ENCODE data around the gene SRRM5. TPM values are rescaled to one million over a fixed set of nuclear protein-coding genes. Genes with fewer than 3 reads are reported as not detected.
"Not testable (repeated sequence)": the region's sequence is repeated elsewhere in the genome, so short reads cannot be mapped to it uniquely, and the experiment has no call there.

Gene SRRM5
- total RNA-seq, 1 experiment from 2014 or later: 0.12 TPM

DNA sequence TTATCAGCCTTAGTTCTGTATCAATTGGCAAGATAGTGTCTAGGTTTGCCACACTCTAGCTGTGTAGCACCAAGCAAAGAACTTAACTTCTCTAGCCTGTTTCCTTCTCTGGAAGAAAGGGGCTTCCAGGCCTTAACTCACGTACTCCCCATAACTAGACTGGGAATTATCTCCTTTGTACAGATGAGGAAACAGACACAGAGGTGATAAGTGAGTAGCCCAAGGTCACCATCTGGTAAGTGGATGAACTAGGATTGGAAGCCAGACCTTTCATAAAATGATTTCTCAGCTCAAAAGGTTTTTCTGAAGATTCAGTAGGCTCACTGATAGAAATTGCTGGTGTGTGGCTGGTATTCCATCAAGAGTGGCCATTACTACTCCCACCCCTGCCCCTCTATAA is 4.4 kb downstream of the SRRM5 start:
- DNase-seq (ENCODE audit: low read depth): no peak

DNA sequence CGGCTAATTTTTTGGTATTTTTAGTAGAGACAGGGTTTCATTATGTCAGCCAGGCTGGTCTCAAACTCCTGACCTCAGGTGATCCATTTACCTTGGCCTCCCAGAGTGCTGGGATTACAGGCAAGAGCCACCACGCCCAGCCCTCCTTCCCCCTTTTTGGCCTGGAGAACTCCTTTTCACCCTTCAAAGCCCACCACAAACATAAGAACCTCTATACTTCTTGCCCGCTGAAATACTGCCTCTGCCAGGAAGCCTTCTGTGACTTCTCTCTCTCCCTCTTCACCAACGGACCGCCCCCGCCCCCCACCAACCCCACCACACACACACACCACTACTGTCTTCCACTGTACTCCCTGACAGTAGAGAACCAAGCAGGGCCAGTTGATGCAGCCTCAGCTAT is 5.1 kb downstream of the SRRM5 start:
- no peak for DNase-seq (ENCODE audit: low read depth)

DNA sequence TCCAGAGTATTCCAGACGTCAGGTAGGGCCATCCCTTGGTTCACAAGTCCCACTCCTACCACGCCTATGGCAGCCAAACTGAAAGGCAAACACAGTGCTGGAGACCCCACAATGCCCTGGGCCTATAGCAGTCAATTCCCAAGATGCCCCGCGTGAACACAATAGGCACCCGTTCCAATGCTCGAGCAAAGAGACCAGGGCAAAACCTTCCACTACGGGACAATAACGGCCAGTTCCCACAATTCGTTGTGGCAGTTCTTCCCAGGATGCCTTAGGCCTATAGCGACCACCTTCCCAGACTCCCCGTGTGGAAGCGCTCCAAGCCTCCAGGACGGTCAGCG is 7.0 kb downstream of the SRRM5 start:
- peak; percentile 49 for DNase-seq (ENCODE audit: low read depth)

DNA sequence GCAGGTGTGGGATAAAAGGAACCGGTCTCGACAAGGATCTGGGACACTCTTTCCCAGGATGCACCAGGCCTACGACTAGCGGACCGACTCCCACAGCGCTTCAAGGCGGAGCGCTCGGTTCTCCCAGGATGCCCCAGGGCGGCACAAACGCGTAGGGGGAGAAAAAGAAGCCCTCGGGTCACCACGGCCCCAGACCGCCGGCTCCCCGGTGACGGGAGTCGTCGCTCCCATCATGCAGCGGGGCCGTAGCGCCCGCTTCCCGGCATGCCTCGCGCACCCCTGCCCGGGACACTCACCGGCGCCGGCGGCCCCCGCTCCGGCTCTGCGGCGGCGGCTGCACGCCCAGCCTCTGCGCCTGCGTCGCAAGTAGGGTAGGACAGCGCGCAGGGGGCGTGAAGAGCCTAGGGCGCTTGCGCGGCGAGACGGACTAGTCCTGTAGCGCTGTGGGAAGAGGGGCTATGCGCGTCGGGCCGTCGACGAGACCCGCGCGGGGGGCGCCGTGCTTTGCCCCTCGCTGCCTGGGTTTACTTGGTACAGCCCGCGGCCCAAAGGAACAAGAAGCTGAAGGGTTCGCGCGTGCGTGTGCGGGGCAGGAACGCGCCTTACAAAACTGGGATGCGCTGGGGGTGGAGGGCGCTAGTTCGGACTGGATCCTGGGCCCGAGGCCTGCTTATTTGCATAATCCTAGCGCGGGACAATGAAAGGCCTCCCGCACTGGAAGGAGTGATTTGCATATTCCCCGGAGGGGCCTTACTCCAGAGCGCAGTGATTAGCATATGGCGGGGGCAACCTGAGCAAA is 7.6 kb downstream of the SRRM5 start, which contains the start of gene ZNF428:
ZNF428 (minus strand) TSS at position 368 of the 799 bp plus-strand sequence. CDS start 5,325 bp downstream, outside the sequence.
- peak; percentile 92 for DNase-seq (ENCODE audit: low read depth)

DNA sequence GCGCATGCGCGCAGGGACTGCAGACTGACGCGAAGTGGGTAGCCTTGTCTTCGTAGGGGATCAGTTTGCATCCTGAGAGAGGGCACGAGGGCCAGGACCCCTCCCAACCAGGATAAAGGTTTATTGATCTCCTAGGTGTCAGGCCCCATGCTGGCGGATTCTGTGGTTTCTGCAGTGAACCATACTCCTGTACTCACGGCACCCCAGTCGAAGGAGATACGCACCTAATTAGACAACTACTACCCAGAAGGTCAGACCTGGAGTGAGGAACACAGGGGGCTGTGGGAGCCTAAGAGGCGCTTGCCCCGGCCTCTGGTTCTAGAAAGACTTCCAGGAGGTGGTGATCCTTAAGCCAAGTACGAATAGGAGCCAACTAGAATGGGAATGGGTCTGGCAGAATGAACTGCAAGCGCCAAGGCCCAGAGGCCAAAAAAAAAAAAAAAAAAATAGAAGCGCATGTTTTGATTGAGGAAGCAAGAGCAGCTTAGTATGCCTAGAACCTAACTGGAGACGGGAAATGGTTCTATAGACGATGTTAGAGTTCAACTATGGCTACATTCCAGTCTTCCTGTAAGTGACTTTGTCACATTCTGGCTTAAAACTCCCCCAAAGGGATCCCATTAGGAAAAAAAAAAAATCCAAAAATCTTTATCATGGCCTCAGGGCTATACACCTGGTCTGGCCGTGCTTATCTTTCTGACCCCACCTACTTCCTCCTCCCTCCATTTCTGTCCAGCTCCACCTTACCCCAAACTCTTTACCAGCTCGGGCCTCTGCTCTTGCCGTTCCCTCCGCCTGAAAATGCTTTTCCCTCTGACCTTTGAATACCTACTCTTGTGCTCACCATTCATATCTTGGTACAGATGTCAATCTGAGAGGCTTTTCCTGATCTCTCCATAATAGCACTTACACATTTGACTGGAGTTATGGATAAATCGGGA is 8.4 kb downstream of the SRRM5 start:
- peak; percentile 26 for DNase-seq (ENCODE audit: low read depth)

DNA sequence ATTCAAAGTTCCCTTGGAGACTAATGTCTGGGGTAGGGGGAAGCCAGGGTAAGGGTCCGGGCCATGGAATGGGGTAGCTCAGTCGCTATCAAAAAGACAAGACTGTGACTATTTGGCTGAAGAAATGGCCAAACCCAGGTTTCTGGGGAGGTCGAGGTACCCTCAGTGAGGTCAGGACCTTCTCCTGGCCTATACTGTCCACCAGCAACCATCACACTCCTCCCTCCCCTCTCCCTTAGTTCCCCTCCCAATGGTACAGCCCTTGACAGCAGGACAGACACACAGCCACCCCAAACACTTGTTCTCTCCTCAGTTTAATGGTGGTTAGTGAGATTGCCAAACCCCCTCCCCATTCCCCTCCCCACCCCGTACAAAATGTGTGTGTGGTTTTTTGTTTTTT is 10.2 kb downstream of the SRRM5 start:
- DNase-seq (ENCODE audit: low read depth): no peak

DNA sequence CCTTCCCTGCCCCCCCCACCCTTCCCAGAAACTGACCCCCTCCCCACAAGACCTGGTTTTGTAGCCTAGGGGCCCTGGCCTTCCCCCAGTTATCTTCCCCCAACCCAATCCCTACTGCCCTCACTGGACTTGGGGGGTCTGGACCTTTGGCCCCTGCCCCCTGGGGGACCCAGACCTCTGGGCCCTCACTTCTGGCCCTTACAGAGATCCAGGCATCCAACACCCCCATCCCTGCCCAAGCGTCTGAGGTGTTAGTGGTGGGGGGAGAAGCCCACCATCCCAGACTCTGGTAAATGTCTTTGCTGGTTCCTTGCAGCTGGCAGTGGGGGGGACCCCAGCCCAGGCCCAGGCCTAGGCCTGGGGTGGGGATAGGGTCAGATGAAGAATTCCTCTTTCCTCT is 11.1 kb downstream of the SRRM5 start:
- no peak for DNase-seq (ENCODE audit: low read depth)

DNA sequence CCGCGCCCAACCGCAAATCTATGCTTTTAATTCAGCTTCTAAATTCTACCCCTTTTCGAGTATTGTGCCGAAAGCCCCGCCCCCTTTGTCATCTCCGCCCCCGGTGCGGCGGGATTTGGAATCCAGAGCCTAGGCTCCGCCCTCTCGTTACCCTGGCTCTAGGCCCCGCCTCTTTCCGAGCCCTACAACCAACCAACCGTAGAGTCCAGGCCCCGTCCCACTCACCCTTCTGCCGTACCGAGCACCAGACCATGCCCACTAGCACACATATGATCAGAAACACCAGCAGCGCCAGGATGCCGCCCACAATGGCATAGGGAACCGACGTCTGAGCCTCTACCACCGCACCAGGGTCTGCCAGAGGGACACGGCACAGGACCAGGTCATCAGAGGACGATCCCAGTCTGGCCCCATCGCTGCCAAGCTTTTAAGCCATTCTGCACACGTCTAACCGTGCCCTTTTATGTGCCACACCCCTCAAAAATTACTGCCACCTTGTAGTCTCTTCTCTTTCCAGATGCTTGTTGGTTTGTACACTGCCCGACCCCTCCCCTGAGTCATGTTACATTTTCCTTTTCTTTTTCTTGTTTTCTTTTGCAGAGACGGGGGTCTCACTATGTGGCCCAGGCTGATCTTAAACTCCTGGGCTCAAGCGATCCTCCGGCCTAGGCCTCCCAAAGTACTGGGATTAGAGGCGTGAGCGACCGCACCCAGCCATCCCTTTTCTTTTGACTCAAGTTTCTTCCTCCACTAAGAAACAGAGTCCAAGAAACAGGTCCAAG is 12.2 kb downstream of the SRRM5 start:
- DNase-seq (ENCODE audit: low read depth): no peak

DNA sequence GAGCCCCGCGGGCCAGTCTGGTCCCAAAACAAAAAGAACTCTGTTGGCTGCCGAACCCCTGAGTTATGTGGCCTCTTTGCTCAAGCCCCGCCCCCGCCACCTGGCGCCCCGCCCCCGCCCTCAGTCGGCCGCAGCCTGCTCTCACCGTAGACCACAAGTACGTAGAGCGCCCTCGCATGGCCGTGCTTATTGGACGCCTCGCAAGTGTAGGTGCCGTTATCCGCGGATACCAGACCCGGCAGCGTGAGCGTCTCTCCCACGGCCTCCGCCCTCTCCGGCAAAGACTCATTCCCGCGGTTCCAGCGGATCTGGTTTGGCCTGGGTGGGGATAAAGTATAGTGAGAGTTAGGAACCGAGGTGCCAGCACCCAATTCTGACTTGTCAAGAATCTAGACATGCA is 13.0 kb downstream of the SRRM5 start:
- DNase-seq (ENCODE audit: low read depth): no peak

DNA sequence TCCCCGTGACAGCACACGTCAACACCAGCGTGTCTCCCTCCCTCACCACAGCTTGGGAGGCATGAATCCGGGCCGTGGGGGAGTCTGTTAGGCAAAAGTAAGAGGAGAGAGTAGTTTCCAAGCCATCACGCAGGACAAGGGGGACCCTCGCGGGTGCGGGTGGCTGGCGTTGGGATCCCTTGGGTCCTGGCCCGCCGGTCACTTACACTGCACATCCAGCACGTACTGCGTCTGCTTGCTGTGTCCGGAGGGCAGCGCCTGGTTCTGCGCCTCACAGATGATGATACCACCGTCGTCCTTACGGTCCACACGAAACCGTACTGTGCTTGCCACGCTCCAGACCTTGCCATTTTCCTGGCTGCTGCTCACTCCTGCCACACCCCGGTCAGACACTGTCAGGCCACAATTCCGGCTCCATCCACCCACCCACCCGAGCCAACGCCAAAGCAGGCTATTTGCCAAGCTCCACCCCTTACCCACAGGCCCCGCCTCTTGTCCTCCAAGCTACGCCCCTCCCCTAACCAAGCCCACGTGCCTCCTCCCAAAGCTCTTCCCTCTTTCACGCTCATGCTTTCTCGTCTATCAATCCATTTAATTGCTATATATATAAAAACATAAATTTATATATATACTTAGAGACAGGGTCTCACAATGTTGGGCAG is 14.2 kb downstream of the SRRM5 start:
- DNase-seq (ENCODE audit: low read depth): no peak

DNA sequence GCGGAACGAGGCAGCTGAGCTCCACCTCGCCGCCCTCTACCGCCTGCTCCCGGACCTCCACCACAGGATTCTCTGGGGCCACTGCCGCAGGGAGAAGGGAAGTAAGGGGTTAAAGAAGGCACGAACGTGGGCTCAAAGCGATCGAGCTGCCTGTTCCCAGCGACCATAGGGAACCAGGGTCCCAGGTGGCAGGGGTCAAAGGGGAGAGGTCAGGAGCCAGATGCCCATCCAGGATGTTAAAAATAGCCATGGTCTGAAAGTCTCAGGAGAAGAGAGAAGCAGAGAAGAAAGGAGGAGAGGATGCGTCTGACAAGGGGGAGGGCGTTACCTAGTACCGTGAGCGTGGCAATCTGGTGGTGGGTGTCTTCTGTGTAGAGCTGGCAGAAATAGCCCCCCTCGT is 14.9 kb downstream of the SRRM5 start:
- DNase-seq (ENCODE audit: low read depth): no peak

DNA sequence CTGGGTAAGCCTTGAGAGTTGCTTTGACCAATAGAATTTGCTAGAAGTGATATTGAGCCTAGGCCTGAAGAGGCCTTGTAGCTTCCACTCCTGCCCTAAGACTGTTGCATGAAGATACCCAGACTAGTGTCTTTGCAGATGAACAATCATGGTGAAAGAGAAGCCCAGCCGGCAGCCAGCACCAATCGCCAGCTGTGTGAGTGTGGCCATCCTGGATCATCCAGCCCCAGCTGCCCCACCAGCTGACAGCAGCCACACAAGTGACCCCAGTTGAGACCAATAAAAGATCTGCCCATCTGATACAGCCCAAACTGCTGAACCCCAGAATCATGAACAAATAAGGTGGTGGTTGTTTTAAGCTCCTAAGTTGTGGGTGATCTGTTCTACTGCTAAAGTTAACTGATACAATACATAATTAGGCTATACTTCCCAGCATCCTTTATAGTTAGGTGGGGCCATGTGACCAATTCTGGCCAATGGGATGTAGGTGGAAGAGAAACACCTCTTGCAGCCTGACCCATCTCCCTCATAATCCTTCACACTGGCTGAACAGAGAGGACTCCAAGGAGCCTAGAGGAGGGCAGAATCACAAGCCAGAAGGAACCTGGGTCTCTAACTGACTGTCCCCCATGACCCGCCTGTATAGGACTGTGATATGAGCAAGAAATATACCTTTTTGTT is 16.9 kb downstream of the SRRM5 start:
- no peak for DNase-seq (ENCODE audit: low read depth)

DNA sequence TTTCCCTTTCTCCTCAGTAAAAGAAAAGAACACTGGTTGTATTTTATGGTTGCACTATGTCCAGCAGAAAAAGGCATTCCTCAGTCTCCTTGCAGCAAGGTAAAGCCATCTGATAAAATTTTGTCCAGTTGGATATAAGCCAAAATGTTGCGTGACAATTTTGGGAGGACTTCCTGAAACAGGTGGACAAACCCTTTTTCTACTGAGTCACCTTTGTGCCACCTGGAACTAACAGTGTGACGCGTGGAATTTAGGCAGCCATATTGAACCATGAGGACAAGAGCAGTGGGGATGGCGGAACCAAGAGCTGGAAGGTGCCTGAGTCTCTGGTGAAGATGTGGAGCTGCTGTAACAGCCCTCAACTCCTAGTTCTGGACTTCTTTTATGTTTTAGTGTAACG is 19.6 kb downstream of the SRRM5 start:
- no peak for DNase-seq (ENCODE audit: low read depth)

DNA sequence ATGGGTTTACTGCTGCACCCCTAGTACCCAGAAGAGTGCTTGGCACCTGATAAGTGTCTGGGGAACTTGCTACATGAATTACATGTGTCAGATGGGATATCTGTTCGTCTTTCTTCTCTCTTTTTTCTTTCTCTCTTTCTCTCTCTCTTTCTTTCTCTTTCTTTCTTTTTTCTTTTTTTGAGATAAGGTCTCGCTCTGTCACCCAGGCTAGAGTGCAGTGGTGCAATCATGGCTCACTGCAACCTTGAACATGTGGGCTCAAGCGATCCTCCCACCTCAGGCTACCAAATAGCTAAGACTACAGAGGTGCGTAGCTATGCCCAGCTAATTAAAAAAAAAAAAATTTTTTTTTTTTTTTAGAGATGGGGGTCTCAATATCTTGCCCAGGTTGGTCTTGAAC is 21.6 kb downstream of the SRRM5 start:
- DNase-seq (ENCODE audit: low read depth): no peak

DNA sequence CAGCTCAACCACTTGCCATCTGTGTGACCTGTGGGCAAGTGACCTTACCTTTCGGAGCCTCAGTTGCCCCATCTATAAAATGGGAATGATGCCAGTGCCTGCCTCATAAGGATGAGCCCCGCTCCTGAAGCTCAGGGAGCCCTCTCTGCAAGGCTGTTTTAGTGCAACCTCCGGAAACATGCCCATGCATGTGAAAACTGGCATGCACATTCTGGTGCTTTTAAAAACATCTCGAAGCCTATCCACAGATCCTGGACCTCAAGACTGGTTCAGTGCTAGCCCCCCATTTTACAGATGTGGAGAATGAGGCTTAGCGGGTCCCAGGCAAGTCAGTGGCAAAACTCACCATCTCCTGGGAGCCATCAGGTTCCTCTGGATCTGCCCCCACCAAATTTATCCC is 22.2 kb downstream of the SRRM5 start:
- DNase-seq (ENCODE audit: low read depth): no peak

DNA sequence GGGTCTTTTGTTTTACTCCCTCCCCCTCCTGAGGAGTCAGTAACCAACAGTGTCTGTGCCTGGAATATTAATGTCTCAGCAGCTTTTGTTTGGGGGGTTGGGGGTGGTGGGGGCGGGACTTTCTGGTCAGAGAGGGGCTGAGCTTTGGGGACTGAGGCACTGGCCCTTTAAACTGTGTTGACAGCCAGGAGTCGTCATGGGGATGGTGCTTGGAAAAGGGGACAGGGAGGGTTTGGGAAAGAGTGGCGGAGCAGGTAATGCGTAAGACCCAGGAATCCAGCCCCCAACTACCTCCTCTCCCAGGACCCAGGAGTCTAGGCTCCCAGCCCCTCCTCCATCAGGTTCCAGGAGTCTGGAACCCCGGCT is 22.6 kb downstream of the SRRM5 start:
- no peak for DNase-seq (ENCODE audit: low read depth)

DNA sequence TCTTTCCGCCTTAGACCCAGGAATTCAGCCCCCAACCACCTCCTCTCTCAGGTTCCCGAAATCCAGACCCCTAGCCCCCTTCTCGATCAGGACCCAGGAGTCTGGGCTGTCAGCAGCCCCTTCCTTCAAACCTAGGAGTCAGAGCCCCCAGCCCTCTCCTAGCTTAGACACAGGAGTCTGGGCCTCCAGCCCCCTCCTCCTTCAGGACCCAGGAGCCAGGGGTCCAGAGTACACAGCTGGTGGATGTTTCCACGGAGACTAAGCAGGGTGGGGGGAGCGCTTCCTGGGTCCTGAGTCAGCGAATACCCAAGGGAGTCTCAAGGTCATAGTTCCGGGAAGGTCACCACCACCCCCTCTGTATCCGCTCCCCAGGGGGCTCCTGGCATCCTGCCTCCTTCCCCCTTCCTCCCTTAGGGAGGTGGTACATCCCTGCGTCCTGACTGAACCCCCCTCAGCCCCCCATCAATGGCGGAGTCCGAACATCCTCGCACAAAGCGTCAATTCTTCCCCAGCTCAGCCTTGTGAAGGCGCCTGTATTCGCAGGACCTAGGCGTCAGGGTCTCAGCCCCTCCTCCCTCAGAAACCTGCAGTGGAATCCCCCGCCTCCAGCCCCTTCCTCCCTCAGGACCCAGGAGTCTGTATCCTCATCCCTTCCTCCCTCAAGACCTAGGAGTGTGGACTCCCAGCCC is 23.1 kb downstream of the SRRM5 start:
- DNase-seq (ENCODE audit: low read depth): no peak

DNA sequence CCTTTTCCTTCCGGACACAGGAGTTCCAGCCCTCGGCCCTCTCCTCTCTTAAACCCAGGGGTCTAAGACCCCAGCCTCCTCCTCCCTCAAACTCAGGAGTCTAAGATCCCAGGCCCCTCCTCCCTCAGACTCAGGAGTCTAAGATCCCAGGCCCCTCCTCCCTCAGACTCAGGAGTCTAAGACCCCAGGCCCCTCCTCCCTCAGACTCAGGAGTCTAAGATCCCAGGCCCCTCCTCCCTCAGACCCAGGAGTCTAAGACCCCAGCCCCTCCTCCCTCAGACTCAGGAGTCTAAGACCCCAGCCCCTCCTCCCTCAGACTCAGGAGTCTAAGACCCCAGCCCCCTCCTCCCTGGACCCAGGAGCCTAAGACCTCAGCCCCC is 23.7 kb downstream of the SRRM5 start:
- not testable (repeated sequence) for DNase-seq (ENCODE audit: low read depth)

DNA sequence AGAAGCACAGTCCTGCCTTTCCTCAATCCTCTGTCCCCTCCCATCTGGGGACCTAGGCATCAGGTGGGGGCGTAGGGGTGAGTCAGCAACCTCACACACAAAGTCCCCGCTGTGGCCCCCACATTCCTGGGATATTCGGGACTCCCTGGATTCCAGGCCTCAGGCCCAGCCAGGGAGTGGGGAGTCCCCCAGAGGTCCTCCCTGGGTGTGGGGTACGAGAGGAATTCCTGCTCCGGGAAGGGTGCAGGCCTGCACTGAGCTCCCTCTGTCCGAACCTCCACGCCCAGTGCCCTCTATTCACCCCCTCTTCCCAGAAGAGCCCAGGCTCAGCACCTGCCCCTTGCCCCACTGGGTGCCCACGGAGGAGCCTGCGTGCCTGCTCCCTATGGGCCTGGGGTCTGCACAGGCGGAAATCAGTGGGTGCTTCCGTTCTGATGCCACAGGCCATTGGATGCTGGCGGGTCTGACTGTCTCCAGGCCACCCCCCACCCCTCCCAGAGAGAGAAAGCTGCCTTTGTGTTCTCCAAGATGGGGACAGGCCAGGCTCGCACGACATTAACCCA is 24.3 kb downstream of the SRRM5 start:
- no peak for DNase-seq (ENCODE audit: low read depth)

Data from RPMI7951 (cell line).